GM21367 (cell line): ENCODE results near the gene SLC39A13.

ENCODE experiments used
- ATAC-seq: cut with Tn5 transposase; IDR thresholded peaks from one replicate; pipeline ENCODE4 v1.9.1; 2021; ENCODE audit not compliant: unreplicated experiment

The SLC39A13 gene

DNA sequence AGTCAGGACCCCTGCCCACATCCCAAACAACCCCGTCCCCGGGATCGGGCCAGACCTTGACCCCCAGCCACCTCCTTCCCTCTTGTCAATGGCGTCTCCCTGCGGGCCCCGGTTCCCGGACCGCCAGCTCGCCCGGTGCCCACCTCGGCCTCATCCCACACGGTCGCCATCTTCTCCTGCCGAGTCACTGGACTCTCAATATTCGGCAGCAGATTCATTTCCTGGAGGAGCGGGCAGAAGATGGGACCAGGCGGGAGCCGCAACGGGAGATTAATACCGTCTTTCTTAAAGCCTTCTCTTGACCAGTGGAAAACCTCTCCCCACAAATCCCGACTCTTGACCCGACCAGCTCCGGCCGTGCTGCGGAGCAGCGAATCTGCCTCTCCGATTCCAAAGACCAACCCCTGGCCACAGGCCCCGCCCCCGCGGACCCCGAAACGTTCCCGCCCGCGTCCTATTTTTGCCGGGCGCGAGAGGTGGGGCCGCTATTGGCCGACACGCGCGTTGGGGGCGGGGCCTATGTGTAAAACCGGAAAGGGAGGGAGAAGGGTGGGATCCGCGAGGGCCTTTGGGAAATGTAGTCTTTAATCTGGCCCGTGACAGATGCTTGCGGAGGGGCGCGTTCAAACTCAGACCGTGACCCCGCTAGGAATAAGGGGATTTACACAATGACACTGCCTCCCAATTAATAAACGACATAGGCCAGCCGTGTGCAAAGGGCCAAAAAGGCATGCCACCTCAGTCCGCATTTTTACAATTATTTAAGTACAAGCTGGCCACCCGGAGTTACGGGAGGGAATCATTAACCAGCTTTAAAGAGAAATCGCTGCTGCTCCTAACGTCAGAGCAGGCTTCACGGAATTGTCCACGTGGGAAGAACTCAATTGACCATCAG is 17.9 kb downstream of the SLC39A13 start, which contains the start of gene PSMC3:
TSS of gene PSMC3 (minus strand) at position 378 of the 895 bp plus-strand sequence. CDS start at position 218, 160 bp downstream.
- peak; percentile 84 for ATAC-seq

DNA sequence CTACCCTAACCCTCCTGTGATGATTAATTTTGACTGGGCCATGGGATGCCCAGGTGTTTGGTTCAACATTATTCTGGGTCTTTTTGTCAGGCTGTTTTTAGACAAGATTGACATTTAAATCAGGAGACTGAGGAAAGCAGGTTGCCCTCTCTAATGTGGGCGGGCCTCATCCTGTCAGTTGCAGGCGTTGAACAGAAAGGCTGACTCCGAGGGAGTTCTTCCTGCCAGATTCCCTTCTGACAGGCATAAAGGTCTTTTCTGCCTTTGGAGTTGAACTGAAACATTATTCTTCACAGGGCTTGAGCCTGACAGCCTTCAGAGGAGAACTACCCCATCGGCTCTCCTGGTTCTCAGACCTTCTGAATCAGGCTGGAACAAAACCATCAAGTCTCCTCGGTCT is 22.1 kb downstream of the SLC39A13 start:
- no peak for ATAC-seq

DNA sequence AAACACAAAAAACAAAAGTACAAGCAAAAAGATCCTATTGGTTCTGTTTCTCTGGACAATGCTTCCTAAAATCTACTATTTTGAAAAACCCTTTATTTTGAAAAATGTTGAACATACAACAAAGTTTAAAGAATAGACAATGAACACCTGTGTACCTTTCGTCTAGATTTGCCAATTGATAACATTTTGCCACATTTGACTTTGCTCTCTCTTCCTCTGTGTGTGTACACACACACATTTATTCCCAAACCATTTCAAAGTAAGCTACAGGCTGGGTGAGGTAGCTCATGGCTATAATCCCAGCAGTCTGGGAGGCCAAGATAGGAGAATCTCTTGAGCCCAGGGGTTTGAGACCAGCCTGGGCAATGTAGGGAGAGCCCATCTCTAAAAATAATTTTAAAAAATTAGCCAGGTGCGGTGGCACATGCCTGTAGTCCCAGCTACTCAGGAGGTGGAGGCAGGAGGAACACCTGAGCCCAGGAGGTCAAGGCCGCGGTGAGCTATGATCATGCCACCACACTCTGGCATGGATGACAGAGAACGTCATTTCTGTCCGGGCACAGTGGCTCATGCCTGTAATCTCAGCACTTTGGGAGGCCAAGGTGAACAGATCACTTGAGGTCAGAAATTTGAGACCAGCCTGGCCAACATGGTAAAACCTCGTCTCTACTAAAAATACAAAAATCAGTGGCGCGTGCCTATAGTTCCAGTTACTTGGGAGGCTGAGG is 23.1 kb downstream of the SLC39A13 start:
- no peak for ATAC-seq

DNA sequence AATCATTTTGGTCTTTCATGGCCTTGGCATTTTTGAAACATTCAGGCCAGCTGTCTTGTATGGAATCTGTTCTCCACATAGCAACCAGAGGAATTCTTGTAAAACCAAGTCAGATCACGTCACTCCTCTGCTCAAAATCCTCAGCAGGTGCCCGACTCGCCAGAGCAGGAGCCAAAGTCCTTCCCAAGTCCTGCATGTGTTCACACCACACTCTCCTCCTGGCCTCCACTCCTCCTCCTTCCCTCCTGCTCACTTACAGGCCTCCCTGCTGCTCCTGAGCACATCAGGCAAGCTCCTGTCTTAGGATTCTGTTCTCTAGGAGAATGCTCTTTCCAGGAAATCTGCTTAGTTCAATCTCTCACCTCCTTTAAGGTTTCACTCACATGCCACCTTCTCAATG is 24.8 kb downstream of the SLC39A13 start:
- ATAC-seq, result no peak

DNA sequence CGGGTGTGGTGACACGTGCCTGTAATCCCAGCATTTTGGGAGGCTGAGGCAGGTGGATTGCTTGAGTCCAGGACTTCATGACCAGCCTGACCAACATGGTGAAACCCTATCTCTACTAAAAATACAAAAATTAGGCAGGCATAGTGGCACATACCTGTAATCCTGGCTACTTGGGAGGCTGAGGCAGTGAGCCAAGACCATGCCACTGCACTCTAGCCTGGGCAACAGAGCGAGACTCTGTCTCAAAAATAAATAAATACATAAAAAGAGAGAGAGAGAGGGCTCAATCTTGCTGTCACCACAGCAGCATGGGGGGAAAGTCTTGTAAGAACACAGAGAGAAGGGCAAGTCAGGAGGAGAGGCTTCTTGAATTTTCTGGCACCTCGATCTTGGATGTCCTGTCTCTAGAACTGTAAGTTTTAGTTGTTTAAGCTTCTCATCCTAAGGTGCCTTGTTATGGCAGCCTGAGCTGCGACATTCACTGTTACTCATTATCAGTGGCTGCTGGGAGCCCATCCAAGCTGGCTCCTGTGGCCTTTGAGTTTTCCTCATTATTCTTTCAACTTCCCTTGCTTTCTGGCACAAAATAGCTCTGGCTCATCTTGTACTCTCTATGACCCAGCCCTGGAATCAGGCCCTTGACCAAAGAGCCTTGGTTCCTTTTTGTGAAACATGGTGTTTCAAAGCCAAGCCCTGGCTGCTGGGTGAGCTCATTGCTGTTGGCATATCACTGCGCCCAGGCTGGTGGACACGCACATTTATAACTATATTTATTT is 25.8 kb downstream of the SLC39A13 start:
- no peak for ATAC-seq

DNA sequence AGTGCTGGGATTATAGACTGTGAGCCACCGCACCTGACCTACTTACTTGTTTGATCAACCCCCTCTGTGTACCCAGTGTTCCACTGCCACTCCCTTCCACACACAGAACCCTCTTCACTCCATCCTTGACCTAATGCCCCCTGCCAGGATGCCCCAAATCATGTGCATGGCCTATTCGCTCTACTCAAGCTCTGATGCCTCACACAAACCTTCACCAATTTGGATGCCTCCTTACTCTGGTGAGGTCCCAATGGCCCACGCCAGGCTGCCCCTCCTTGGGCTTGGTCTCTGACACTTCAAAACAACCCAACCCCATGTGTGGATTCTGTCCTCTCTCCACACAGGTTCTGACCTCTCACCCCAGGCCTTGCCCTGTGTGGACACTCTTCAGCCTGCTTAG is 27.3 kb downstream of the SLC39A13 start:
- ATAC-seq, result no peak

DNA sequence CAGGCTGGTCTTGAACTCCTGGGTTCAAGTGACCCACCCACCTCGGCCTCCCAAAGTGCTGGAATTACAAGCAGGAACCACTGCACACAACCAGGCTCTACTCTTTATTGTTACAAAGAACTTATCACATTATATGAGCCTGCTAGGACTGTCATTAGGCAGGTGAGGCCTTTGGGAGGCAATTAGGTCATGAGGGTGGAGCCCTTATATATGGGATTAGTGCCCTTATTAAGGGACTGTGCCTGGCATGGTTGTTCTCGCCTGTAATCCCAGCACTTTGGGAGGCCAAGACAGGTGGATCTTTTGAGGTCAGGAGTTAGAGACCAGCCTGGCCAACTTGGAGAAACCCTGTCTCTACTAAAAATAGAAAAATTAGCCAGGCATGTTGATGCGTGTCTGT is 28.3 kb downstream of the SLC39A13 start:
- ATAC-seq, result no peak

DNA sequence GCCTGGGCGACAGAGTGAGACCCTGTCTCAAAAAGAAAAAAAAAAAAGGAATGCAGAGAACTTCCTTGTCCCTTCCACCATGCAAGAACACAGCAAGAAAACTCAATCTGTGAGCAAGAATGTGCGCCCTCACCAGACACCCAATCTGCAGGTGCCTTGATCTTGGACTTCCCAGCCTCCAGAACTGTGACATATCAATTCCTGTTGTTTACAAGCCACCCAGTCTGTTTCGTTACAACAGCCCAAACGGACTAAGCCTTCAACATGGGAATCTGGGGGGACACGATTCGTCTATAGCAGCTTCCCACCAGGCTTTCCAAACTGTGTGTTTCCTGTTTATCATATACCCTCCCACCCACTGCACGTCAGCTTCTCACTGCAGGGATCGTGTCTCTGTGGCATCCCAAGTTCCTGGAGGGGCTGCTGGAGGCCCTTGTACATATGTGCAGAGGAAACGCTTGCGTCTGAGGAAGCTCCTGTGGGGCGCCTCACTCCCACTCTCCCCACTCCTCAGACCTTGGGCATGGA is 28.9 kb downstream of the SLC39A13 start:
- ATAC-seq, result no peak

DNA sequence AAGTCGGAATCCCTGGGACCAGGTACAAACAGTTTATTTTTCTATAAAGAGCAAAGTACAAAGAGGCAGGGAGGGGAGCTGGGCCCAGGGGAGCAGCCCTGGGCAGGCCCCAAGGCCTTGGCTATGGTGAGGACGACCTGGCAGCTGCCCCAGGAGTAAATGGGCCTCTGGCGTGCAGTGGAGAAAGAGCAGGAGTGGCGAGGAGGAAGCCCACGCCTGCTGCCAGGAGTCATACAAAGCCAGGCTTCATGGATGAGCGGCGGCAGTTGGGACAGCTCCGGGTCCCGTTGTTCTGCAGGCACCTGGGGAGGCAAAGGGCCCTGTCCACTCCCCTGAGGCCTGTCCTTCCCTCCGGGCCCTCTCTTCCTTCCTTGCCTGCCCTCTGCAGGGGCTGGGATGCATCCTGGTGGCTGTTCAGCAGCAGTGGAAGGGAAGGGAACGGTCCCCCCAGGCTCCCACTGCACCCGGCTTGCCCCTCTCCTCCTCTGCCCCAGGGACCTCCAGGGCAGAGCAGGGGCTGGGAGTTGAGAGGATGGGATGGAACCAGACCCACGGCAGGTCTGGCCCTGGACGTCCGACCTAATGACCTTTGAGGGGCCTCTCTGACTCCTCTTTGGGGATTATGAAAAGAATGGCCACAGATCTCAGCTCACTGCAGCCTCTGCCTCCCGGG is 29.5 kb downstream of the SLC39A13 start:
- no peak for ATAC-seq

DNA sequence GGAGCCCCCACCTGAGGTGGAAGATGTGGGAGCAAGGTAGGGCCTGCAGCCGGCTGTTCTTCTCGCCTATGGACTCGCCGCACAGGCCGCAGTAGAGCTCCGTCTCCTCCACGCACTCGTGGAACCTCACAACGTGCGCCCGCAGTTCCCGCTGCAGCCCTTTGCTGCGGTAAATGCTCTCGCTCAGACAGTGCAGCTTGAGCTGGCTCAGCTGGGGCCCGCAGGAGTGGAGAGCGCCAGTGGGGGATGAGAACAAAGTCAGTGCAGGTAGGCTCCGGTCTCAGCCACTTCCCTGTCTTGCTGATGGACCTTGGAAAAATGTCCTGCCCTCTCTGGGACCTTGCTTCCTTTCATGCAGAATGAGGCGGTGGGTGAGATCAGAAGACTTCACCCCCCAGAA is 30.3 kb downstream of the SLC39A13 start:
- ATAC-seq, result no peak

DNA sequence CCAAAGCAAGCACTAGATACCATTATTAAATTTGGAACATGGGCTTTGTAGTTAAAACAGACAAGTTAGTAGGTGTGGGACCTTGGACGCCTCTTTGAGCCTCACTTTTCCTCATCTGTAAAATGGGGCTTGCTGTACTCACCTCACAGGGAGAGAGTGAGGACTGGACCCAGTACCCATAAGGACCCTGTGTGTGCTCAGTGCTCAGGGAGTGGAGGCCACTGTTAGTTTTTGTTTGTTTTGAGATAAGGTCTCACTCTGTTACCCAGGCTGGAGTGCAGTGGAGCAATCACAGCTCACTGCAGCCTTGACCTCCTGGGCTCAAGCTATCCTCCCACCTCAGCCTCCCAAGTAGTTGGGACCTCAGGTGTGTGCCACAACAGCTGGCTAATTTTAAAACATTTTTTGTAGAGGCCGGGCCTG is 31.7 kb downstream of the SLC39A13 start:
- ATAC-seq, result no peak

DNA sequence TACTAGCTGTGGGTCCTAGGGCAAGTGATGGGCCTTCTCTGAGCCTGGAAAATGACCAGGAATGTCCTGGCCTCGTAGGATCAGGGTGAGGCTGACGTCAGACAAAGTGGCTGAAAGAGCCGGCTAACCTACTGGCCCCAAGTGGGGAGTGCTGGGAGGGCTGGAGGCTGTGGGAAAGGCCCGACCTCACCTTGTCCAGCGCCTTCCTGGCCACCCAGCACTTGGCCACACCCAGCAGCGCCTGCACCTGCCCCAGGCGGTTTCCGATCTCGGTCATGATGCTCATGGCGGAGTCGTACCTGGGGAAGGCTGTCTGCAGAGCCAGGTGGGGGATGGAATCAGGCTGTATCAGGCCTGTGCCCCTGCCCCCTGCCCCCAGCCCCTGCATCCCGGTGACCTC is 33.0 kb downstream of the SLC39A13 start:
- no peak for ATAC-seq

DNA sequence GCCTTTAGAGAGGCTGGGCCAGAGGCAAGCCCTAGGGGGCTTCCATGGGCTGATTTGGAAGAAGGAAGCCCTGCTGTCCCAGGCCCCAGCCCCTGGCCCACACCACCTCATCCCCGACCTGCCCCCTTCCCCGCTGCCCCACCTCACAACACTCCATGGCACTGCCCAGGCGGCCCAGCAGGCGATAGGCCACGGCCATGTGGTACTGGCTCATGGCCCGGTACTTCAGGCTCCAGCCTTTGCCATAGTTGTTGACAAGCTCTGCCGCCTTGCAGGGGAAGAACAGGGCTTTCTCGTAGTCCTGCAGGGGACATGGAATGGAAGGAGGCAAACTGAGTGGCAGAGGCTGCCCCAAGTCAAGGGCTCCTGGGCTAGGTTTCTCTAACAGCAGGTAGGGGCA is 34.1 kb downstream of the SLC39A13 start:
- no peak for ATAC-seq

DNA sequence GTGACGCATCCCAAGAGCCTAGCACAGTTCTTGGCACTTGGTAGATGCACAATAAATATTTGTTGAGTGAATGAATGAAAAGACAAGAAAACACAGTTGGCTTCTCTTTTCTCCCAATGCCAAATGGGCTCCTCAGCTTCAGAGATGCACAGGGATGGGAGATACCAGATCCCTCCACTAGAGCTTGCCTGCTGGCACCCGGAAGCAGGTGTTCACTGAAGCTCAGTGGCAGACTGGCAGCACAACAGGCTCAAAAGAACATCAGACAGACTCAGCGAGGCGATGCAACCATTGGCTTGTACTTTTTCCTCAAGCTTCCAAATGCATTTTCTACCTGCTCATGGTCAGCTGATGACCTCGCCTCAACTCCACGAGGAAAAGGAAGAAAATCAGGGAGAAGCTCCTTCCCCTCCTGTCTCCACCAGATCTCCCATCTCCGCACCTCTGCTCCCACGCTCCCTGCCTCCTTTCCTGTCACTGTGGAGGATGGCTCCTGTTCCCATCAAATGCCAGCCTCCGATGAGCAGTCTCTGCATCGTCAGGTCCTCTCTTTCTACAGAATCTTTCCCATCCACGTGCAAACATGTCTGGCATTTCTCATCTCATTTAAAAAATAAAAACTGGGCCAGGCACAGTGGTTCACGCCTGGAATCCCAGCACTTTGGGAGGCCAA is 34.8 kb downstream of the SLC39A13 start:
- no peak for ATAC-seq

DNA sequence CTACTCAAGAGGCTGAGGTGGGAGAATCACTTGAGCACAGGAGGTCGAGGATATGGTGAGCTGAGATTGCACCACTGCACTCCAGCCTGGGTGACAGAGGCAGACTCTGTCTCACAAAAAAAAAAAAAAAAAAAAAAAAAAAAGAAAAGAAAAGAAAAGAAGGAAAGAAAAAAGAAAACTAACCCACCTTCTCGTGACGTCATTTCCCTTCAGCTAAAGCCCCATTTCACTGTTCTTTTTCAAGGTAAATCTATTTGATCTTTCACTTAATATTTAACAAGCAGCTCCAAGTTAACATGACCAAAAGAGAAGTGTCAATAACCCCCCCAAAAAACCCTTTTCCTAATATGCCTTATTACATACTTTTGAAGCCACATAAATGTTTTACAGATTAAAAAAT is 35.4 kb downstream of the SLC39A13 start:
- no peak for ATAC-seq

DNA sequence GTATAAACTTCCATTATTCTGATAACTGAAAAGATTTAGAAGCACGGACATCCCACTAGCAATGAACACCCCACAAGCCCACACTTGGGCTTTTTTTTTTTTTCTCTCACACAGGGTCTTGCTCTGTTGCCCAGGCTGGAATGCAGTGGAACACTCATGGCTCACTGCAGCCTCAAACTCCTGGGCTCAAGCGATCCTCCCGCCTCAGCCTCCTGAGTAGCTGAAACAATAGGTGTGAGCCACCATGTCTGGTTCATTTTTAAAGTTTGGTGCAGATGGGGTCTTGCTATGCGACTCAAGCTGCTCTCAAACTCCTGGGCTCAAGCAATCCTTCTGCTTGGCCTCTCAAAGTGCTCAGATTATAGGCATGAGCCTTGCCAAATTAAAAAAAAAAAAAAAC is 37.5 kb downstream of the SLC39A13 start:
- no peak for ATAC-seq

DNA sequence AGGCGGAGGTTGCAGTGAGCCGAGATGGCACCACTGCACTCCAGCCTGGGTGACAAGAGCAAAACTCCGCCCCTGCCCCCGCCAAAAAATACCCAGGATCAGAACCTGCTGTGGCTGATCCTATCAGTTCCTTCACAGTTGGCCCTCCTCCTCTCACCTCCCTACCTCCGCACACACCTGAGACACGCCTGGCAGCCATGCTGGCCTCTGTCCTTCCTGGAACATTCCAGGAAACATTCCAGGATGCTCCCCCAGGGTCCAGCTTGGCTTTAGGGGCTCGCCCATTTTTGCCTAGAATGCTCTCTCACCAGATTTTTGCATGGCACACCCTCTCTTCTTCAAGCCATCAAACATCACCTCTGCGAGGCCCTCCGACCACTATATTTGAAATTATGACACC is 38.4 kb downstream of the SLC39A13 start:
- no peak for ATAC-seq

DNA sequence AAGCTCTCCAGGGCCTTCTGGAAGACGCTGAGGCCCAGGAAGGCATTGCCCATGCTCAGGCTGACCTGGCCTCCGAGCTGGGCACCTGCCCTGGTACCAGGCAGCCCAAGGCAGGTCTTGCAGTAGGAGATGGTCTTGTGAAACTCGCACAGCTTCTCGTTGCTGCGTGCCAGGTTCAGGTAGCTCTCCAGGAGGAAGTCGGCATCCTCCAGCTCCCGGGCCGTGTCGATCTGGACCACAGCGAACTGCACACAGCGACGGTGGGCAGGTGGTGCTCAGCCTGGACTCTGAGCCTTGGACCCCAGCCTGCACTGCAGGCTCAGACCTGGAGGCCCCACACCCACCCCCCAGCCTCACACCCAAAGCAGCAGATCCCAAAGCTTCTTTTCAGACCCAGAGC is 39.5 kb downstream of the SLC39A13 start:
- ATAC-seq, result no peak

DNA sequence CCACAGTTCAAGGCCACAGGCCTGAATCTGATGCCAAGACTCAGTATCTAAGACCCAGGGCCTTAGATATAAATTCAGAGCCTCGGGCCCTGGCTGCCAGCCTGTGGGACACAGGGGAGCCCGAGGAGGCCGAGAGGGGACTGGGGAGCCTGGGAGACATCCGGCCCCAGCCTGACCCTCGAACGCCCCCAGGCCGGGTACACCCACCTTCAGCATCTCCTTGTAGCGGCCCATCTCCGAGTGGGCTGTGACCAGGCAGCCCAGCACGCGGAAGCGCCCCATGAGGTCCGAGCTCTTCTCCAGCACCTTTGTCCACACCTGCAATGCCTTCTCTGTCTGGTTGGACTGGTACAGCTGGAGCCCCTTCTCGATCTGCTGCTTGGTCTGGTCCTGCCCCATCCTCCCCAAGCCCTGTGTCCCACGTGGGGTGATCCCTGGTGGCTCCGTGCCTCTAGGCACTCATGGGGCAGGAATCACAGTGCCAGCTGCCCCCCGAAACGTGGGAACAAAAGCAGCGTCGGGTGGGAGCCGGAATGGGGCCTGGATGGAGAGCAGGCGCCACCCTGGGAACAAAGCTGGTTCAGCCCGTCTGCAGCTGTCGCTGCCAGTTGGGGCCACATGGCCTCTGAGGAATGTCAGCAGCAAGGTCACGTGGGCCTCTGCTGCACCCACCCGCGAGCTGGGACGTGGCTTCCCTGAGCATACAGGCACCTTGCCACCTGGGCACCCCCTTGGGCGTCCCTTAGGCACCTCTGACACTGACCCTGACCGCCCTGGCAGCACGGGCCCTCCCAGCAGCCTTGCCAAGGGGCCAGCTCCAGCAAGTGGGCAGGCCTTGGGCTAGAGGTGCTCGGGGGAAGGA is 40.4 kb downstream of the SLC39A13 start, which contains the start of gene RAPSN:
TSS of gene RAPSN (minus strand) at position 571 of the 862 bp plus-strand sequence. CDS start at position 399, 172 bp downstream.
- no peak for ATAC-seq
